Left renal pelvis (tissue), 4 donors: ENCODE measurements around the gene CD8B. TPM values are rescaled to one million over a fixed set of nuclear protein-coding genes. Genes with fewer than 3 reads are reported as not detected.

Source experiments
- DNase-seq, 4 donors: peaks; one replicate each; pipeline ENCODE4 v3.0.0-alpha.2; 2013; ENCODE audit warnings: low read depth in 4 of 4, low spot score in 3 of 4
- polyA plus RNA-seq, 4 donors: library from polyadenylated mRNA; unstranded; fragments of 120-200 nt; gene quantifications; one replicate each; pipeline ENCODE4 v1.2.1, GENCODE V29; 2013; ENCODE audit not compliant: insufficient read length in 4 of 4

The CD8B gene
- polyA plus RNA-seq, 4 donors = 0.12 to 0.83 (median 0.59) TPM

- no peak for DNase-seq
Measured at GRCh38 chr2:86806059-86806857, 55.4 kb downstream of the CD8B start.

DNA sequence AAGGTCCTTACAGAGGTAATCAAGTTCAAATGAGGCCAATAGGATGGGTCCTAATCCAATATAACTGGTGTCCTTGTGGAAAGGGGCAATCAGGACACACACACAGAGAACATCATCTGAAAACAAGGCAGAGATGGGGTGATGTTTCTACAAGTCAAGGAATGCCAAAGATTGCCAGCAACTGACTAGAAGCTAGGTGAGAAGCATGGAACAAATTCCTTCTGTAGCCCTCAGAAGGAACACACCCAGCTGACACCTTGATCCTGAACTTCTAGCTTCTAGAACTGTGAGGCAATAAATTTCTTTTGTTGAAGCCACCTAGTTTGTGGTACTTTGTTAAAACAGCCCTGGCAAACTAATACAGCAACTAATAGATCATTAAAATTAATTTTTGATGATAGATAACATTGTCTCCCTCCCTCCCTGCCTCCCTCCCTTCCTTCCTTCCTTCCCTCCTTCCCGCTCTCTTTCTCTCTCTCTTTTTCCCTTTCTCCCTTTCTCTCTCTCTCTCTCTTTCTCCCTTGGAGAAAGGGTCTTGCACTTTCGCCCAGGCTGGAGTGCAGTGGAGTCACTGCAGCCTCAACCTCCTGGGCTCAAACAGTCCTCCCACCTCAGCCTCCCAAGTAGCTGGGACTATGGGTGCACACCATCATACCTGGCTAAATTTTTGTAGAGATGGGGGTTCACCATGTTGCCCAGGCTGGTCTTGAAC lies 60.7 kb downstream of the CD8B start:
- no peak for DNase-seq

GRCh38 chr2:86794861-86795260 lies 66.8 kb downstream of the CD8B start:
- no peak for DNase-seq

GRCh38 chr2:86793752-86794151 lies 67.9 kb downstream of the CD8B start:
- no peak for DNase-seq

DNA sequence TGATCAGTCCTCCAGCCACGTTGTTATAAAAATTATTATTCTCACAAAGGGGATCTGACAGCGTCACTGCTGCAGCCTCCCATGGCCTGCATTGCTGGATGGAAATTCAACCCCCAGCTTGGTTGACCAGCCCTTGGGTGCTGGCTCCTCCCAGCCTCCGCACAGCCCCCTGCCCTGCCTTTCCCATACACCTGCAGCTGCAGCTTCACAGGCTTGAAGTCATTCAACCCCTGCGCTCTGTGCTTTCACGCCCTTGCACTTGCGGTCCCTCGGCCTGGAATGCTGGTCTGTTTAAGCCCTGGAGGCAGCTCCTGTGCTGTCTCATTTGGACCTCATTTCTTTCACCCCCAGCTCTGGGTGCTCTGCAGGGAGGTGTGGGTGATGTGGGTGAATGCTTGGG lies 70.1 kb downstream of the CD8B start:
- no peak for DNase-seq

- DNase-seq = no peak
Measured at GRCh38 chr2:86790676-86791572, 70.8 kb downstream of the CD8B start, which contains the start of gene CD8A. Gene CD8A (minus strand): TSS chr2:86790913. CDS start chr2:86790825, 88 bp downstream.

DNA sequence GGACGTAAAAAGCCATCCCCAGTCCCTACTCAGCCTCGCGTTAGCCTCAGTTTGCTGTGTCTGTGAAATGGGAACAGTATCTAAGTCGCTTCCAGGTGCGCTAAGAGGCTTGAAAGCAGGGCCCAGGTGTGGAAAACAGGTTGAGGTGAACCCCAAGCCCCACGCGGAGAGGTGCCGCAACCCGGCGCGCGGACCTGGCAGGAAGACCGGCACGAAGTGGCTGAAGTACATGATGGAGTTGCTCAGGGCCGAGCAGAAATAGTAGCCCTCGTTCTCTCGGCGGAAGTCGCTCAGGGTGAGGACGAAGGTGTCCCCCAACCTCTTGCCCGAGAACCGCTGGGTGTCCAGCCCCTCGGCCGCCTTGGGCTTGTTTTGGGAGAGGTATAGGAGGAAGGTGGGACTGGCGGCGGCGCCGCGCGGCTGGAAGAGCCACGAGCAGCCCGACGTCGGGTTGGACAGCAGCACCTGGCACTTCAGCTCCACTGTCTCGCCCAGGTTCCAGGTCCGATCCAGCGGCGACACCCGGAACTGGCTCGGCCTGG lies 71.5 kb downstream of the CD8B start:
- no peak for DNase-seq

DNA sequence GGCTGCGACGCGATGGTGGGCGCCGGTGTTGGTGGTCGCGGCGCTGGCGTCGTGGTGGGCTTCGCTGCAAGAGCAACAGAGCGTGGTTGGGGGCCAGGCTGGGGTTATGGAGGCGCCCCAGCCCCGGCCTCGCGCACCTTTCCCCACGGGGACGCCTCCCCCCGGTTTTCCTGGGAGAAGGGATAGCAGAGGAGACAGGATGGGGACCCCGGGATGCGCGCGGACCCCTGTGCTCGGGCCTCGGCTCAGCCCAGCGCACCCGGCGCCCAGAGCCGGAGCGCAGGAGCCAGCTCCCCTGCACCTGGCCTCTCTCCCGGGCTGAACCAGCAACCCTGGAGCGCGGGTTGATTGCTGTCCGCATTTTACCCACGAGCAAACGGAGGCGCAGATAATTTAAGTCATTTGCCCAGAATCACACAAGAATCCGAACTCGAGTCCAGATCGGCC lies 72.0 kb downstream of the CD8B start:
- no peak for DNase-seq

DNA sequence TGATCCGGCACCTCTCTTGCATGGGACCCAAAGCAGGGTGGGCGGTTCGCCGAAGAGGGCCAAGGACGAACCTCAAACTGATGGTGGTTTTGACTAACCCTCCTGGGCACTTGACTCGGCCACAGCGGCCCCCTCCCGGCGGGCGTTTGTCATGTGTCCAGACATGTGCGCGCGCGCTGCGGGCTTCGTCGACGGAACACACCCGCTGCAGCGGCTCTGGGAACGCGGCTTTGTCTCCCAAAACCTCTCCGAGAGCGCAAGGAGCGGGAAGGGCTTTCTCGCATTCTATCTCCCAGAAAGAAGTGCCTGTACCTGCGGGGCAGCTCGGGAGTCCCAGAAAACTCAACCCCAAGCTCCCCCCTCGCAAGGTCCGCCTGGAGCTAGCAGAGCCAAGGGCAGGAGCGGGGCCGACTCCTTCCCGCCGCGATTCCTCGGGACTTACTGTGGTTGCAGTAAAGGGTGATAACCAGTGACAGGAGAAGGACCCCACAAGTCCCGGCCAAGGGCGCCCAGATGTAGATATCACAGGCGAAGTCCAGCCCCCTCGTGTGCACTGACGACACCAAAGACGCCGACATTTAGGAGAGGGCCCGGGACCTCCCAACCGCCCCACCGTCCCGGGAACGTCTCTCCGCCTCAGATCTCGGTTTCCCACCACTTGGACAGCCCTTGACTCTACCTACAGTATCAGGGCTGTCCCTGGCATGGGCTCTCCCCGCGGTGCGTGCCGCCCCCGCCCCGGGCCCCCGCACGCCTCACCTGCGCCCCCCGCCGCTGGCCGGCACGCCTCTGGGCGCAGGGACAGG lies 72.6 kb downstream of the CD8B start:
- DNase-seq = no peak

- DNase-seq = no peak
Measured at GRCh38 chr2:86788165-86788564, 73.5 kb downstream of the CD8B start.

DNA sequence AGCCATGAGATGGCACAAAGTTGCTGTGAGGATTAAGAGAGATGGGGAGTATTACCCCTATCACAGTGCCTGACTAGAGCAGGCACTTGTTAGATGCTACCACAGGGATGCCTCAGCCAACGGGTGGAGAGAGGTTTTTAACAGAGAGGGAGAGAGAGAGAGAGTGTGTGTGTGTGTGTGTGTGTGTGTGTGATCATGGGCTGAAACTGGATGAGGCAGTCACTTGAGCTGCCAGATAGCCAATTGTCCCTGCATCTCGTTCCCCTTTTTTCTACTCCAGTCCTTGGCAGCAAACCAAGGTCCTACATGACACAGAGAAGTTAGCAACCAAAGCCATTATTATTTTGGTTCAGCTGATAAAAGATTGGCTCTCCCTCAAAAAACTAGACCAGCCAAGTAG lies 74.0 kb downstream of the CD8B start:
- DNase-seq = no peak

DNA sequence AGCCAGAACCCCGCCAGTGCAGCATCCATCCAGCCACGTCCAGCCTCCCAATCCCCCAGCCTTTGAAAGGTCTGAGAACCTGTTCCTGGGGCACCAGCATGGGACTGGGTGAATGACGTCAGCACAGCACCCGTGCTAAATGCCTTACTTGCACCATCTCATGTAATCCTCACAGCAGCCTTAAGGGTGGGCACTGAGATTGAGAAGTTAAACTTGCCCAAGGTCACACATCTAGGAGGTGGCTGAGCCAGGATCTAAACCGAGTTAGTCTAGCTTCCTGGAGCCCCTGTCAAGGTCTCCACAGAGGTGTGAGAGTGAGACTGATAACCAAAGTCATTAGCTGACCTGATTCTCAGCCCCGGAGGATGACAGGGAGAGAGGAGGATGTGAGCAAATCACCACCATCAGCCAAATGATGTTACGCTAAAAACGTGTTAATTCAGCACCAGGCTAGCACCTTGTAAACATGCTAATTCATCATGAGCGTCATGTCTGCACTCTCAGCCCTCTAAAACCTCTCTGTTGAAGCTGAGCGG lies 75.6 kb downstream of the CD8B start:
- no peak for DNase-seq

- DNase-seq = no peak
Measured at GRCh38 chr2:86785456-86785855, 76.2 kb downstream of the CD8B start.

DNA sequence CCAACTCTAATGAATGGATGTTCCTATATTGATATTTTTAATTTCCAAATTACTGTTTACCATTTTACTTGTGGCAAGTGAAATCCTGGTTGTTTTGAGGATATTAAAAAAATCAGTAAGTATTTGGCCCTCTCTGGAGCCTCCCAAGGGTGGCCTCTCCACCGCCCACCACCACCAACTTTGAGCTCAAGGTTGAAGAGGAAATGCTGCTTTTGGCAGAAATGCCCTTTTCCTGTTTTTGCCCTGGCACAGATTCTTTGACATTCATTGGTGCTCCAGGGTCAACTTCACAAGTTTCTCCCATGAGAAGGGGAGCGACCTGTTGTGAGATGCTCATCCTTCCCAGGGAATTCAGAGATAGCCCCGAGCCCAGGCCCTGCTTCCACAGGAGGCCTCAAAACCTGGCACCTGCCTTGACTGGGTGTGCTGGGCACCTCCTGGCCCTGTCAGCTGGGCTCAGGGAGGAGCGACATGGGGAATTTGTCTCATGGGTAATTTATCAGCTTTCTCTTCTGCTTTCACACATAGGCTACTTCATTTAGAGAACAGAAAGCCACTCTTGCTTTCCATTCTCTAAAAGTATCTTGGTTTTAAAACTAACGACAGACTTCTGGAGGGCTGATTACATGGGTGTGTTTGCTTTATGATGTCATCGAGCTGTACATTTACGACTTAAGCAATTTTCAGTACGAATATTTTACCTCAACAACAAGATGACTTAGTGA lies 77.9 kb downstream of the CD8B start:
- no peak for DNase-seq

DNA sequence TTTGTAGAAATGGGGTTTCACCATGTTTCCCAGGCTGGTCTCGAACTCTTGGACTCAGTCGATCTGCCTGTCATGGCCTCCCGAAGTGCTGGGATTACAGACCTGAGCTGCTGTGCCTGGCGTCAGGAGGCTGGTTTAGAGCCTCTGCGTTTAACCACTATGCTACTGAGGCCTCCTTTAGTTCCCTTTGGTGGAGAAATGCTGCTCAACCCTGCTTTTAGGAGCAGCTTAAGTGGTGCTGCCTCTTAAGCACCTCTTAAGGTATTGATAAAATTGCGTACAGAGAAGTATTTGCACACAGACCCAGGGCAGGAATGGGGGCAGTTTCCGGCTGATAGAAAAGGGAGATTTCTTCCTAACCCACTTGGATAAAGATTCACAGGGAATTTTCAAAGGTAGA lies 78.9 kb downstream of the CD8B start:
- no peak for DNase-seq

GRCh38 chr2:86781363-86781762 lies 80.3 kb downstream of the CD8B start:
- DNase-seq = no peak

GRCh38 chr2:86779971-86780370 lies 81.7 kb downstream of the CD8B start:
- DNase-seq = no peak

DNA sequence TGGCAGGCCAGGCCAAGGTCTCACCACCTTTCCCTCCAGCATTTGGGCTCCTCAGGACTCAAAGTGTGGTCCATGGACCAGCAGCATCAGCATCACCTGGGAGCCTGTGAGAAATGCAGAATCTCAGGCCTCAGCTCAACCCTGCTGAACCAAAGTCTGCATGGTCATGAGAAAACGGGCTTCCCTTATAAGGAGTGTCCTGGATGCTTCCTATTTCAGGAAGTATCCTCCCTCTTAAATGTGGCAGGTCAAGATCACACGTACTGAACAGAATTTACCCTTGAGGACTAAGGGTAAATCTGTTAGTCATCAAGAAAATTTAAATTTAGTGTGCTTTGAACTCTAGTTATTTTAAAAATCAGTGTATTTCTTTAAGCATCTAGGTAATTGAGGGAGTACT lies 82.7 kb downstream of the CD8B start:
- no peak for DNase-seq

DNA sequence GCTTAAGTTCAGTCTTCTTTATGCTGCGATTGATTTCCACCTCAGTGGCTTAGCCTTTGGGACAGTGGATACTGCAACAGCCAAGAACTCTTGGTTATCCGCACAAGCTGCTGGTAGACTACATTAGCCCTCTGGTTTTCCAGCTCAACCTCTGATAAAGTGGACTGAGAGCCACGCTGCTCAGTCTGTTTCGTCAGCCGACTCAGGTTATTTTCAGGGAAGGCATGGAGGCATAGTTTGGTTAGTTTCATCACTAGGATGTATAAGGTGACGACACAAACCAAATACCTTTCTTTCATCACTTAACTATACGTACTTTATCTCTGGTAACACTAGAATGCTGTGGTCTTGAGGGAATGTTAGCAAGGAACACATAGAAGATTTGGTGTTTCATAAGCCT lies 85.2 kb downstream of the CD8B start:
- DNase-seq = no peak
